ENCODE results near the gene TBC1D8. TPM values are rescaled to one million over a fixed set of nuclear protein-coding genes. Genes with fewer than 3 reads are reported as not detected.

TBC1D8 gene
- 15.7 and 18.8 TPM in 2 replicates for total RNA-seq
- total RNA-seq (2013): 2.3 TPM
- polyA plus RNA-seq: 1.0 and 1.7 TPM in 2 replicates
- 0.69 and 2.4 TPM in 2 replicates for polyA minus RNA-seq

GRCh38 chr2:101151146-101151858, at the start of gene TBC1D8:
TBC1D8 (minus strand) TSS chr2:101151382; CDS start chr2:101151253, 129 bp downstream.
- DNase-seq: peak; percentile 66
- ChIA-PET CTCF (interaction anchor here (0.5 to 4.8 kb wide), 12 partner anchors 20 to 246 kb away, joined by 3 to 42 read pairs (median 4); no protein-coding TSS in a partner anchor), POLR2A (interaction anchor here (0.6 to 1.1 kb wide), 2 partner anchors 22 to 114 kb away, joined by 3 to 4 read pairs; no protein-coding TSS in a partner anchor)
- Histone ChIP-seq H2AFZ (ENCODE audit: insufficient read depth, low read depth, low read length, poor library complexity, severe bottlenecking) (peak within 1 kb of the TSS; percentile 71), H4K20me1 (ENCODE audit: control insufficient read depth, insufficient read depth, low read length, poor library complexity, severe bottlenecking) (no peaks in the 10 kb centered on the region), H3K27me3 (replicated peaks in 1 of 4; ENCODE audit: control extremely low read depth in 1 of 4, control insufficient read depth in 3 of 4, insufficient read depth in 4 of 4, low read length in 3 of 4) (peaks cover 0 to 26% (median 19%) of the 10 kb centered on the region in 4 experiments), H3K27ac (ENCODE audit: low read length in 2 of 2) (no peak within 1 kb of the TSS), H3K4me2 (replicated peaks; ENCODE audit: low read depth, low read length, poor library complexity, severe bottlenecking) (peak within 1 kb of the TSS; percentile 97), H3K4me1 (ENCODE audit: control insufficient read depth in 2 of 2, insufficient read depth in 2 of 2, low read length in 2 of 2) (peaks cover 23 to 29% of the 10 kb centered on the region in 2 donors), H3K36me3 (replicated peaks in 1 of 2; ENCODE audit: control extremely low read depth in 1 of 2, control insufficient read depth in 1 of 2, extremely low read depth in 1 of 2, insufficient read depth in 2 of 2, low read length in 1 of 2) (no peaks in the 10 kb centered on the region), H3K79me2 (ENCODE audit: control insufficient read depth, insufficient read depth, low read length) (no peaks in the 10 kb centered on the region), H3K9me3 (ENCODE audit: control extremely low read depth in 1 of 3, control insufficient read depth in 2 of 3, insufficient read depth in 1 of 3, low read length in 2 of 3) (peaks cover 0 to 4% (median 0%) of the 10 kb centered on the region in 3 donors), H3K4me3 (ENCODE audit: control extremely low read depth in 1 of 5, extremely low read depth in 1 of 5, insufficient read depth in 1 of 5, low read depth in 2 of 5, low read length in 4 of 5) (peak within 1 kb of the TSS; percentile 51 to 66 (median 57)), H3K9ac (ENCODE audit: low read length) (peak within 1 kb of the TSS; percentile 63)
- Mint-ChIP-seq H3K27me3 (peaks cover 24% of the 10 kb centered on the region), H3K4me1 (peaks cover 27% of the 10 kb centered on the region), H3K9me3 (ENCODE audit: insufficient read depth) (no peaks in the 10 kb centered on the region), H3K4me3 (peak within 1 kb of the TSS; percentile 80), H3K27ac (peak within 1 kb of the TSS; percentile 46)
- ATAC-seq (ENCODE audit: low read depth): peak; percentile 85
- TF ChIP-seq CTCF (IDR thresholded peaks at IDR 0.05): no peak
- TF ChIP-seq EZH2 (IDR thresholded peaks at IDR 0.05; ENCODE audit: borderline replicate concordance, insufficient read depth, low read depth, low read length, poor library complexity, severe bottlenecking): no peak
- intact Hi-C loops (cut with micrococcal nuclease): loop anchor here (1.0 to 10.0 kb wide), 6 partner anchors 22 to 567 kb away; partner anchors contain the start of genes CNOT11, RNF149 and RPL31
- under 1% methylated on average over 78 of the region's 81 CpGs for WGBS (ENCODE audit: insufficient coverage)

- intact Hi-C loops (cut with micrococcal nuclease): no loop called here
- ChIA-PET POLR2A (no interaction called here), CTCF (interaction anchor here (0.7 to 1.5 kb wide), 3 partner anchors 10 to 159 kb away, joined by 3 read pairs; no protein-coding TSS in a partner anchor)
- Histone ChIP-seq H3K27ac (ENCODE audit: low read length in 2 of 2) (no peak overlapping the region), H3K9me3 (ENCODE audit: control extremely low read depth in 1 of 3, control insufficient read depth in 2 of 3, insufficient read depth in 1 of 3, low read length in 2 of 3) (no peaks in the 10 kb centered on the region), H3K36me3 (replicated peaks in 1 of 2; ENCODE audit: control extremely low read depth in 1 of 2, control insufficient read depth in 1 of 2, extremely low read depth in 1 of 2, insufficient read depth in 2 of 2, low read length in 1 of 2) (no peaks in the 10 kb centered on the region), H4K20me1 (ENCODE audit: control insufficient read depth, insufficient read depth, low read length, poor library complexity, severe bottlenecking) (no peaks in the 10 kb centered on the region), H2AFZ (ENCODE audit: insufficient read depth, low read depth, low read length, poor library complexity, severe bottlenecking) (no peak overlapping the region), H3K79me2 (ENCODE audit: control insufficient read depth, insufficient read depth, low read length) (no peaks in the 10 kb centered on the region), H3K4me1 (ENCODE audit: control insufficient read depth in 2 of 2, insufficient read depth in 2 of 2, low read length in 2 of 2) (no peaks in the 10 kb centered on the region), H3K4me3 (ENCODE audit: control extremely low read depth in 1 of 5, extremely low read depth in 1 of 5, insufficient read depth in 1 of 5, low read depth in 2 of 5, low read length in 4 of 5) (no peak overlapping the region), H3K27me3 (replicated peaks in 1 of 4; ENCODE audit: control extremely low read depth in 1 of 4, control insufficient read depth in 3 of 4, insufficient read depth in 4 of 4, low read length in 3 of 4) (no peaks in the 10 kb centered on the region), H3K4me2 (replicated peaks; ENCODE audit: low read depth, low read length, poor library complexity, severe bottlenecking) (no peak overlapping the region), H3K9ac (ENCODE audit: low read length) (no peak overlapping the region)
- TF ChIP-seq EZH2 (IDR thresholded peaks at IDR 0.05; ENCODE audit: borderline replicate concordance, insufficient read depth, low read depth, low read length, poor library complexity, severe bottlenecking) (no peak), CTCF (IDR thresholded peaks at IDR 0.05) (no peak)
- H3K4me1 Mint-ChIP-seq: peaks cover 7% of the 10 kb centered on the region
- H3K27ac Mint-ChIP-seq: no peak overlapping the region
- H3K4me3 Mint-ChIP-seq: no peak overlapping the region
- DNase-seq (no peak), ATAC-seq (ENCODE audit: low read depth) (no peak)
- peaks cover 7% of the 10 kb centered on the region for H3K27me3 Mint-ChIP-seq
- 76% methylated on average over 2 of the region's 2 CpGs for WGBS (ENCODE audit: insufficient coverage)
- H3K9me3 Mint-ChIP-seq (ENCODE audit: insufficient read depth): no peaks in the 10 kb centered on the region
Observed at GRCh38 chr2:101200676-101201075, 49.5 kb upstream of the TBC1D8 start.

All from B cell (primary cell).